ENCODE data around the gene HMX1.

DNA sequence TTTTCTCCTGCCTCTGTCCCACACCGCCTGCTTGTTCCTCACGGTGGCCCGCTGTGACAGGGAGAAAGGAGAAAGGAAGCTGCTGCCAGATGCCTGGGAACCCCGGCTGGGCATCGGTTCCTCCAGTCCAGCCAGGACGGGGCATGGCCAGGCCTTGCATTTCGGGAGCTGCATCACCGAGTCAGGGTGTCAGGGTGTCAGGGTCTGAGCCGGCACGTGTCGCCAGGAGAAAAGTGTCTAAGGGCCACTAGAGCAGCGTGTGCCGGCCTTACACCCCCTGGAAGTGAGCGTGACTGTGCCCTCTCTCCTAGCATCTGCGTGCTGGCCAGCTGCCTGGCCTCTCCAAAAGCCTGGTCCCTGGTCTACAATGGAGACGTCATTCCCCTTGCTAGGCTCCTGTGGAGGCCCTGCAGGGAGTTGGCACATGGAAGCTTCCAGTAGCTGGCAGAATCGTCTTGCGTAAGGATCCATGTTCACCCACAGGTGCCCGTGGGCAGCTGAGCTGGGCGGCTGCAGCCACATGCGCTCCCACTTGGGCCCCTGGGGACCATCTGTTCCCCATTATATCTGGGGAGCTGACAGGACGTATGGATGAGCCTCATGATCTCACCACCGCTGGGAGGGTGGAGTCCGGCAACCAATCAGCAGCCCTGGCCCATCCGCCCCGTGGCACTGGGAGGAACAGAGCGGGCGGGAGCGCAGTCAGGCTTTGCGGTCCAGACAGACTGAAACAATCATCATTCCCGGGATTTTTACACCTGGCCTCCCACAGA is 39.9 kb upstream of the HMX1 start:
- TF ChIP-seq EP300 (IDR thresholded peaks at IDR 0.05) (no peak), POLR2A (IDR thresholded peaks at IDR 0.05) (no peak), POLR2AphosphoS5 (IDR thresholded peaks at IDR 0.05) (no peak)
- TF ChIP-seq, protein P1, sequence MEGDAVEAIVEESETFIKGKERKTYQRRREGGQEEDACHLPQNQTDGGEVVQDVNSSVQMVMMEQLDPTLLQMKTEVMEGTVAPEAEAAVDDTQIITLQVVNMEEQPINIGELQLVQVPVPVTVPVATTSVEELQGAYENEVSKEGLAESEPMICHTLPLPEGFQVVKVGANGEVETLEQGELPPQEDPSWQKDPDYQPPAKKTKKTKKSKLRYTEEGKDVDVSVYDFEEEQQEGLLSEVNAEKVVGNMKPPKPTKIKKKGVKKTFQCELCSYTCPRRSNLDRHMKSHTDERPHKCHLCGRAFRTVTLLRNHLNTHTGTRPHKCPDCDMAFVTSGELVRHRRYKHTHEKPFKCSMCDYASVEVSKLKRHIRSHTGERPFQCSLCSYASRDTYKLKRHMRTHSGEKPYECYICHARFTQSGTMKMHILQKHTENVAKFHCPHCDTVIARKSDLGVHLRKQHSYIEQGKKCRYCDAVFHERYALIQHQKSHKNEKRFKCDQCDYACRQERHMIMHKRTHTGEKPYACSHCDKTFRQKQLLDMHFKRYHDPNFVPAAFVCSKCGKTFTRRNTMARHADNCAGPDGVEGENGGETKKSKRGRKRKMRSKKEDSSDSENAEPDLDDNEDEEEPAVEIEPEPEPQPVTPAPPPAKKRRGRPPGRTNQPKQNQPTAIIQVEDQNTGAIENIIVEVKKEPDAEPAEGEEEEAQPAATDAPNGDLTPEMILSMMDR (IDR thresholded peaks at IDR 0.05) = no peak
